ENCODE data around the gene LIPC. TPM values are rescaled to one million over a fixed set of nuclear protein-coding genes. Genes with fewer than 3 reads are reported as not detected.
A peak's percentile ranks its signal among the peaks of the same experiment; 100 is the strongest.

Gene LIPC
- total RNA-seq, 1 donor from 2014 or later = not detected

DNA sequence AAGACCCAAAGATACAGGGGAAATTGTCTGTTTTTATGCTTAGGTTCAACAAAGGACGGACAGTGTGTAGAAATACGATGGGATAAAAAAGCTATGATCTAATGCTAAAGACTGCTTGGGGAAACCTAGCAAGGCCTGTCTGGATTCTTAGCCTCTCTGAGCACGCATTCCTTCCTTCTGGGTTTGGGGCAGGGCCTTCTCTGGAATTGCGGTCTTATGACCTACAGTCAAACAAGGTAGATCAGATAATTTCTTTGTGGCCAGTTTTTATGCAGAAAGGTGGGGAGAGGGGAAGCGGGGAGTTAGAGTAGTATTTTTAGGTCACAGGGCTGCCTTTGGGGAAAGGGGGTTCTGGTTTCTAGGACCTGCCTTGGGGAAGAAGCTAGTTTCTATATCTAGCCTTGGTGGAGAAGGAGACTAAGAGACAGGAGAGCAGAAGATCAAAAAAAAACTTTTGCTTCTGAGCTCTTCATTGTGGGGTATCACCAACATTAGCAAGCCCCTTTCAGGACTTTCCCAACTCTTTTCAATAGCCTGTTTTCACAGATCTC, 39.1 kb upstream of the LIPC start:
- Mint-ChIP-seq H3K27me3 (ENCODE audit: low read depth) (no peaks in the 10 kb centered on the region), H3K9me3 (no peaks in the 10 kb centered on the region), H3K27ac (peak overlapping the region; percentile 95), H3K4me1 (peaks cover 86% of the 10 kb centered on the region), H3K36me3 (no peaks in the 10 kb centered on the region), H3K4me3 (no peak overlapping the region)
- no peak for DNase-seq (ENCODE audit: low spot score in 2 of 2, unreplicated experiment in 2 of 2)
- TF ChIP-seq, protein P1, sequence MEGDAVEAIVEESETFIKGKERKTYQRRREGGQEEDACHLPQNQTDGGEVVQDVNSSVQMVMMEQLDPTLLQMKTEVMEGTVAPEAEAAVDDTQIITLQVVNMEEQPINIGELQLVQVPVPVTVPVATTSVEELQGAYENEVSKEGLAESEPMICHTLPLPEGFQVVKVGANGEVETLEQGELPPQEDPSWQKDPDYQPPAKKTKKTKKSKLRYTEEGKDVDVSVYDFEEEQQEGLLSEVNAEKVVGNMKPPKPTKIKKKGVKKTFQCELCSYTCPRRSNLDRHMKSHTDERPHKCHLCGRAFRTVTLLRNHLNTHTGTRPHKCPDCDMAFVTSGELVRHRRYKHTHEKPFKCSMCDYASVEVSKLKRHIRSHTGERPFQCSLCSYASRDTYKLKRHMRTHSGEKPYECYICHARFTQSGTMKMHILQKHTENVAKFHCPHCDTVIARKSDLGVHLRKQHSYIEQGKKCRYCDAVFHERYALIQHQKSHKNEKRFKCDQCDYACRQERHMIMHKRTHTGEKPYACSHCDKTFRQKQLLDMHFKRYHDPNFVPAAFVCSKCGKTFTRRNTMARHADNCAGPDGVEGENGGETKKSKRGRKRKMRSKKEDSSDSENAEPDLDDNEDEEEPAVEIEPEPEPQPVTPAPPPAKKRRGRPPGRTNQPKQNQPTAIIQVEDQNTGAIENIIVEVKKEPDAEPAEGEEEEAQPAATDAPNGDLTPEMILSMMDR (IDR thresholded peaks at IDR 0.05; ENCODE audit: unreplicated experiment) = no peak

DNA sequence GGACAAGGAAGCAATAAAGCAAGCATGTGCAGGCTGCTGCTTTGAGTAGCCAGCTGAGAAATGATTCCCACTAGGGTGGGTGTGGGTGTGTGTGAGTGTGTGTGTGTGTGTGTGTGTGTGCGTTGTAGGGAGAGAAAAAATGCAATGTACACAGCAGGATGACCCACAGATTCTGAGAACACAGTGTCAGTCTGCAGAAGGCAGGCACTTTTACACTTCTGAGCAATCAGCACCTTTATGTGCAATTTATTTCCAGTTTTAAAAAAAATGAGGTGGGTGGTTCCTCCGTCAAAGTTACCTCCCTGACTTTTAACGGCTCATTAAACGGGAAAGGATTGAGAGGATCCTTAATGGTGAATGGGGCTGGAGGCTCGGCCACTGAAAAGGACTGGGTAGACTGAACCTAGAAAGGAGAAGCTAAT, 38.5 kb upstream of the LIPC start:
- TF ChIP-seq, protein P1 (IDR thresholded peaks at IDR 0.05; ENCODE audit: unreplicated experiment) = no peak
- Mint-ChIP-seq H3K27ac (peak overlapping the region; percentile 95), H3K4me3 (no peak overlapping the region), H3K27me3 (ENCODE audit: low read depth) (no peaks in the 10 kb centered on the region), H3K36me3 (no peaks in the 10 kb centered on the region), H3K9me3 (no peaks in the 10 kb centered on the region), H3K4me1 (peaks cover 88% of the 10 kb centered on the region)
- no peak for DNase-seq (ENCODE audit: low spot score in 2 of 2, unreplicated experiment in 2 of 2)

DNA sequence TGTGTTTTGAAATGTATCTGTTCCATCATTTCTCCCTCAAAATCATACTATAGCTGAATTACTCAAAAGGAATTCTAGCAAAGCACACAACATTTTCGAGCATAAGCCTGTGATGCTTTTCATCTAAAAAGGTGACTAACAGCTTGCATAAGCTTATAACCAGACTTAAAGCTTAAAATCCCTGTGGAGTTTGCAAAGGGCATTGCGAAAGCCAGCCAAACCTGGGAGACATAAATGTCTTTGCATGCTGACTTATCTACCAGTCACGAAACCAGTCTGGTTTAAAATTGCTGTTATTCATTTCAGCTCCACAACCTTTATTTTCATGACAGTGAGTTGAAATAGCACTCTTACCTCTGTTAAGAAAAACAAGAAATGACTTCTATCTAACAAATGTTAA, 35.6 kb upstream of the LIPC start:
- H3K27me3 Mint-ChIP-seq (ENCODE audit: low read depth) = no peaks in the 10 kb centered on the region
- H3K27ac Mint-ChIP-seq = no peak overlapping the region
- peaks cover 62% of the 10 kb centered on the region for H3K4me1 Mint-ChIP-seq
- no peaks in the 10 kb centered on the region for H3K36me3 Mint-ChIP-seq
- TF ChIP-seq, protein P1 (IDR thresholded peaks at IDR 0.05; ENCODE audit: unreplicated experiment) = no peak
- DNase-seq (ENCODE audit: low spot score in 2 of 2, unreplicated experiment in 2 of 2) = no peak
- H3K4me3 Mint-ChIP-seq = no peak overlapping the region
- no peaks in the 10 kb centered on the region for H3K9me3 Mint-ChIP-seq

DNA sequence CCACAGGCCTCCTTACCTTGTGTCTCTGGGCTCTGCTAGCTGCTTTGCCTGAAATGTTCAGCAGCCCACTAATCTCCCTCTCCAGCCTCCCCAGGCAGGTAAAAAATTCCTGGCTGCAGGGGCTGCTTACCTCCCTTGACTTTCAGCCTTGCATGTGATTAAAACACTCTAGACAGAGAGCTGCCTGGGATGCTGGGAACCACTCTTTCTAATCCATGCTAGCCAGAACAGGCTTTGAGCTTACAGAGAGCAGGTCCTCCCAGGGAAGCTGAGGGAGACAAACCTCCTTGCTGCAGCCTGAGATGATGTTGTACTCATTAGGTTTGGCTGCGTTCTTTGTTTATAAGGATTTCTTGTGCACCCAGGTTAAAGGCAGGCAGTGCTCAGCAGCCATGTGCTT, 33.7 kb upstream of the LIPC start:
- Mint-ChIP-seq H3K36me3 (no peaks in the 10 kb centered on the region), H3K27me3 (ENCODE audit: low read depth) (no peaks in the 10 kb centered on the region), H3K4me1 (peaks cover 49% of the 10 kb centered on the region), H3K9me3 (no peaks in the 10 kb centered on the region), H3K4me3 (no peak overlapping the region), H3K27ac (no peak overlapping the region)
- TF ChIP-seq, protein P1 (IDR thresholded peaks at IDR 0.05; ENCODE audit: unreplicated experiment) = no peak
- no peak for DNase-seq (ENCODE audit: low spot score in 2 of 2, unreplicated experiment in 2 of 2)

DNA sequence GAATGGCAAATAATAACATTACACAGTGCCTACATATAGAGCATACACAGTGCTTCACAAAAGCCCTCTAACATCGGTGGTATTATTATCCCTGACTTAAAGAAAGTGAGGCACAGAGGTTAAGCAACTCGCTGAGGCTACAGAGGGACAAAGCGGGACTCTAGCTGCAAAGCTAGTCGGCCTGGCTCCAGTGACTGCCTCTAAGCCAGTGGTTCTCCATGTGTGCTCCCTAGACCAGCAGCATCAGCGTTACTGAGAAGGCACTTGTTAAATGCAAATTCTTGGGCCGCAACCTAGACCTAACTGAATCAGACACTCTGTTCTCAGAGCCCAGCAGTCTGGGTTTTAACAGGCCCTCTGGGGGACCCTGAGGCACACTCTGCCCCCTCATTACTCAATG, 33.1 kb upstream of the LIPC start:
- DNase-seq (ENCODE audit: low spot score in 2 of 2, unreplicated experiment in 2 of 2) = no peak
- Mint-ChIP-seq H3K9me3 (no peaks in the 10 kb centered on the region), H3K4me3 (no peak overlapping the region), H3K36me3 (no peaks in the 10 kb centered on the region), H3K27ac (no peak overlapping the region), H3K27me3 (ENCODE audit: low read depth) (no peaks in the 10 kb centered on the region), H3K4me1 (peaks cover 43% of the 10 kb centered on the region)
- TF ChIP-seq, protein P1 (IDR thresholded peaks at IDR 0.05; ENCODE audit: unreplicated experiment) = no peak

DNA sequence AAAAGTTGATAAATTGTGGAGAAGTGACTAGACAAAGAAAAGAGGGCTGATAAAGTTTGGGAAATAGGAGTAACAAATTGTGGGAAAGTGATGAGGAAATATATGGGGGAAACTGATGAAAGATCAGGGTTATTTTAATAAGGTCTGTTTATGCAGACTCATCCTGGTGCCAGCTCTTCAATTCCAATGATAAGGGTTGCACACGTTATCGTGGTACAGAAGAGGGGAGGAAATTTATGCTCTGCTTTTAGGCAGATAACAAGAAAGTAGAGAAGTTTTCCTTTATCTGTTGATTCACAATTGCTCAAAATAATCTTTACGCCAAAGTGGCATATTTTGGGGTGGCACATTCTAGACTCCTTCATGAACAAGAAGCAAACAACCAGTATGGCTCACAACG, 32.1 kb upstream of the LIPC start:
- peaks cover 33% of the 10 kb centered on the region for H3K4me1 Mint-ChIP-seq
- H3K9me3 Mint-ChIP-seq = no peaks in the 10 kb centered on the region
- no peak overlapping the region for H3K27ac Mint-ChIP-seq
- no peaks in the 10 kb centered on the region for H3K36me3 Mint-ChIP-seq
- DNase-seq (ENCODE audit: low spot score in 2 of 2, unreplicated experiment in 2 of 2) = no peak
- H3K27me3 Mint-ChIP-seq (ENCODE audit: low read depth) = no peaks in the 10 kb centered on the region
- H3K4me3 Mint-ChIP-seq = no peak overlapping the region
- TF ChIP-seq, protein P1 (IDR thresholded peaks at IDR 0.05; ENCODE audit: unreplicated experiment) = no peak

All from mesothelial cell of epicardium (in vitro differentiated cells).